GM18907 (cell line): ENCODE measurements around the gene GPR158.

ENCODE experiments used
- ATAC-seq: cut with Tn5 transposase; IDR thresholded peaks from one replicate; pipeline ENCODE4 v1.9.1; 2021; ENCODE audit warnings: mild to moderate bottlenecking, moderate library complexity; ENCODE audit not compliant: unreplicated experiment

The GPR158 gene

DNA sequence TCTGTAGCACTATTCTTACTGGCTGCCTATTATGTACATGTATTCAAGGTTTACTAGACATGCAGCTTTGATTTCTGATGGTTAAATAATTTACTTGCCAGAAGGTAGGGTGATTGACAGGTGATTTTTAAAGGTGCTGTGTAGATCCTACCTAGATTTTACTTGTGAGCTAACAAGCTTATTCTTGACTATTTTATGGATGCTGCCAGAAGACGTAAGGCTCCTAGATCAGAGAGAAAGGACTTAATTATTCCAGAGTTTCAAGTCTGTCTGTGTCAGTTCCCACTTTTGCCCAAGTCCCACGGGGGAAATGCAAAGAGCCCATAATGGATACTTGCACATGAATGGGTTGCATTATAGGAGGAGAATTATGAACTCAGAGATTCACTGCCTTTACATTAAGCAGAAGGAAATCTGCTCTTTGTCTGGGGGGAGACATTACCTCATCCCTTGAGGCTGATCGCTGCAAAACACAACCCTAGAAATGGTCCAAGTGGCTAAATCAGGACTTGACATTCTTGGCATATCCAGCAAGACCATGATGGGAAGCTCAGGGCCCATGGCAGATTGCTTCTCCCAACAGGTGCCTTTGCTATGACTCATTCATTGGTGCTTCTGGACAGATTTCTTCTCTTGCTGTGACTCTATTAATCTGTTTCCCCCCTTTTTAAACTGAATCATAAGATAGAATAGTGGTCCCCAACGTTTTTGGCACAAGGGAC, 32.1 kb downstream of the GPR158 start:
- ATAC-seq = no peak

DNA sequence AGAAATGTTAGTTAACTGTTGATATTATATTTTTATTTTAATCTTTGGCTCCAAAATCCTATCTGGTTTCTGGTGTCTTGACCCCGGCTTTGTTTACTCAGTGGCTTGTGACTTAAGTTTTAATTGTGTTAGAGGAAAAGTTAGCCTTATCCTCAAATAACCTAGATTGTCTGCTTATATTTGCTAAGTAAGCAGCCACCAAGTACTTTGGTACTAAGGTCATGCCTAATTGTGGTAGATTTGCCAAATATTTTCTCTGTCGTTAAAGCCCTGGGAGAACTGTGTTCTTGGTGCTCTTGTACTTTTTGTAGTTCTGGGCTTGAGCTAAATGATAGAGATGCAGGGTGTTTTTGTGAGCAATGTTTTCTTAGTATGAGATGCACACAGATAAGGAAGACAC, 34.8 kb downstream of the GPR158 start:
- no peak for ATAC-seq

DNA sequence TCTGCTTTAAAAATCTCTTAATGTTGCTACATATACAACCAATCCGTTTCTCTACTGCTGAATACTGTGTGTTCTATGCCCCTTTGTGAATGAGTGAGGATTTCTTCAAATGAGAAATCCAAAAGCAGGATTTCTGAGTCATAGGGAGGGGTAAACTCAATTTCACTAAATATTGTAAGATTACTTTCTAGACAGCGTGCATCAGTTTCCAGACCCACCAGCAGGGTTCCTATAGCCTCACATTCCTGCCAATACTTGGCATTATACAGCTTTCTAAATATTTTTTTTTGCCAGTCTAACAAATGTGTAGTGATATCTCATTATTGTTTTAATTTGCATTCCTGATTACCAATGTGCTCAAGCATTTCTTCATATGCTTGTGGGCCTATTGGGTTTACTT, 35.5 kb downstream of the GPR158 start:
- ATAC-seq = no peak

GRCh38 chr10:25220156-25220555, 45.4 kb downstream of the GPR158 start:
- no peak for ATAC-seq

DNA sequence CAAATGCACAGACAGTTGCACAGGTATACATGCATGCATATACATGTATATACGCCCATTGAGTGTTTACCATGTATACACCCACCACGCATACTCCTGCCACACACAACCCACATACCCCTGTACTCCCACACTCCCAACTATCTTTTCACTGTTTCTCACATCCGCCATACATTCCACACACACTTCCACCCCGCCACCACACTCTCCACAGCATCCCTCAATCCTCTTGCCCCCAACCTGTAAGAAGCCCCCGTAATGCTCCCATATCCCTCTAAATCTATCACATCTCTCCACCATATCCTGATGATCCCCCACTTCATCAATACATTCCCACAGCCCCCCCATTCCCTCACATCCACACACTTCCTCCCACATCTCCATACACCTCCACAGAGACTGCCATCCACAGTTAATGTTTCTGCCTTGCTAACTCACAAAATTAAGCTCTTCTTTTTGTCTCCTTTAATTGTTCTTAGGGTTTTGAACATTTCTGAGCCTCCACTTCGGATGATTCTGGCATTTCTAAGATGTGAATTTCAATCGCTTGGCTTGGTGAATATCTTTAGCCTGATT, 47.4 kb downstream of the GPR158 start:
- no peak for ATAC-seq

- no peak for ATAC-seq
Measured at GRCh38 chr10:25226775-25227682, 52.2 kb downstream of the GPR158 start.

DNA sequence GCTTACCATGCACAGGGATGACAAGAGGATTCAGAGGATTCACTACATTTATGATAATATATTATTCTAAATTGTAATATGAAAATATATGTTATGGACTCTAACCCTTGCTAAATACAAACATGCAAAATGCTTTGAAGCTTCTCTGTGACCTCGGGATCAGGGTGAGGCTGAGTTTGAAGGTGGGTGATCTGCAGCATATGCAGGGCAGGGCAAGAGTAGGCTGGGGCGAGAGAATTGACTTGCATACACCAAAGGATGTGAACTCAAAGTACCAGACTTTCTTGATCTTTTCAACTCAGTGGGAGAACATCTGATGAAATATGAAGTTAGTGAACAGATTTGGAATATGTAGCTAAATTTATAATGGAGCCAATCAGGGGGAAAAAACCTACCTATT, 57.0 kb downstream of the GPR158 start:
- no peak for ATAC-seq

DNA sequence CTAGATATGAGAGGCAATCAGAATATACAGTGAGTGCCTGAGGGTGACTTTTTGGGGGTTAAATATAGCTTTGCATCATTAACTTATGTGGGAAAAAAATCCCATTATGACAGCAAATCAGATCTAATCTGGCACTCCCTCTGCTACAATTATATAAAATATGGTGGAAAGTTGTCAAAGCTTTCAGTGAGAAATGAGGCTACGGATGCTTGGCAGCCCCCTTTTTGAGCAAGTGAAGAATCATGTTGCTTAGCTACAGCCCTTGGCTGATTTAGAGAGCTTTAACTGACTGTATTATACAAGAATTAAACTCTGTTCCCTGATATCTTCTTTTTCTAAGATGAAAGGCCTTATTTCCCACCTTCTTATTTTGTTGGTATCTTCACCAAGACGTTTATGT, 57.4 kb downstream of the GPR158 start:
- no peak for ATAC-seq

- ATAC-seq = no peak
Measured at GRCh38 chr10:25245165-25245564, 70.4 kb downstream of the GPR158 start.

- ATAC-seq = no peak
Measured at GRCh38 chr10:25257646-25258045, 82.8 kb downstream of the GPR158 start.

DNA sequence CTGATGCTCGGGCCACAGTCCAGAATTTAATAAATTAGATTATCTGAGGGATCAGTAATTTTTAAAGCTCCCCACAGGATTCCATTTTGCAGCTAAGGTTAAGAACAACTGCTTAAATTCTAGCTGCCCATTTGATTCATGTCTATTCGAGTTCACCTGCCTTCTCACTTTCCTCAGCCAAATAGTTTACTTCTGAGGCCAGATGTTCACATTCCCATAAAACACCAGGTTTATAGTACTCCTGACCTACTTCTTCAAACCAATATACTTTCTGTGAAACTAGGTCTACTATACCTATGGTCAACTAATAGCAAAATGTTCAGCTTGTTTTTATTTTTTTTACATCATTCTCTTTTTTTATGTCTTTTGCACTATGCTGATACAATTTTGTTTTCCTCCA, 86.3 kb downstream of the GPR158 start:
- ATAC-seq = no peak

- no peak for ATAC-seq
Measured at GRCh38 chr10:25261558-25261957, 86.8 kb downstream of the GPR158 start.

DNA sequence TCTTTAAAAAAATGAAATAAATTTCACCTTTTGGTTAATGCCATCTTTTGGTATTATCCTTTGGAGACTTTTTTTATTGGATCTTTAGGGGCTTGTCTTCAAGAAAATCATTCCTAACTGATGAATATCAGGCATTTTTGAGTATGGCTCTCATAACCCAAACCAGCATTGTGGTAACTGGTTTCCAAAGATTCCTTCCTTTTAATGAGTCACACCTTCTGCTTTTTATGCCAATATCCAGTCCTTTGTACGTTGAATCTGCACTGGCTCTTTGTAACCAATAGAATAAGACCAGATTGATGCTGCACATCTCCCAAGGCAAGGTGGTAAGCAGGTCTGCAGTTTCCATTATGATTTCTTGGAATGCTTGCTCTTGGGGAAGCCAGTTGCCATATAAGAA, 89.1 kb downstream of the GPR158 start:
- no peak for ATAC-seq

DNA sequence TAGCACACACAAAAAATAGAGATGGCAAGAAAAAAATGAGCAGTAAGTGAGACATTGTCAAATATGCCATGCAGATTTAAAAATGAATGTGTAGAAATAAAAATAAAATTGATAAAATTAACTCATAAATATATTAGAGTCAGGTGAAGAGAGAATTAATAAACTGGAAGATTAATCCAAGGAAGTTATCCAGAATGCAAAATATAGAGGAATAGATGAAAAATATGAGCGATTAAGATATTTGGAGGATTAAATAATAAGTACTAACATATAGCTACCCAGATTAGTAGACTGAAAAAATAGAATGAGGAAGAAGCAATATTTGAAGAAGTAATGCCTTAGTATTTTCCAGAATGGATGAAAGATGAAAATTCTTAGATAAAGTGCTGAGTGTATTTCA, 103.4 kb downstream of the GPR158 start:
- ATAC-seq = no peak

DNA sequence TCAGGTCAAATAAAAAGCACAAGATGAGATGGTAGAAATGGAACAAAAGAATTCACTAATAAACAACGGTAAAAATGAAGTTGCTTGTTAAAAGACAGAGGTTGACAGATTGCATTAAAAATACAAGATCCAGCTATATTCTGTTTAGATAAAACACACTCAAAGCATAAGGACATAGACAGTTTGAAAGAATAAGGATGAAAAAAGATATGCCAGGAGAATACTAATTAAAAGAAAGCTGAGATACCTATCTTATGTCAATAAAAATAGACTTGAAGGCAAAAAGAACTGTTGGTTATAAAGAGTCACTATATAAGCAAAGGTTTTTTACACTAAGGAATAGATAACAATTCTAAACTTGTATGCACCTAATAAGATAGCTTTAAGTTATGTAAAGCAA, 105.3 kb downstream of the GPR158 start:
- ATAC-seq = no peak

GRCh38 chr10:25280573-25280972, 105.8 kb downstream of the GPR158 start:
- ATAC-seq = no peak

DNA sequence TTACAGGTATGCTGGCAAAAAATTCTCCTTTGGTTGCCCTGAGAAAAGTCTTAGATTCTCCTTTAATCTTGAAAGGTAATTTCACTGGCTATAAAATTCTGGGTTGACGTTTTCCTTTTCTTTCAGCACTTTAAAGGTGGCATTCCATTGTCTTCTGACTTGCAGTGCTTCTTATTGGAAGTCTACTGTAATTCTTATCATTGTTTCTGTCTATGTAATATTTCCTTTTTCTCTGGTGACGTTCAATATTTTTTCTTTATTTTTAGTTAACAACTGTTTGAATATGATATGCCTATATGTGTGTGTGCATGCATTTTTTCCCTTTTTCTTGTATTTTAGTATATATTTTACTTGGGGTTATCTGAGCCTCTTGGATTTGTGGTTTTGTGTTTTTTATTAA, 111.0 kb downstream of the GPR158 start:
- no peak for ATAC-seq

DNA sequence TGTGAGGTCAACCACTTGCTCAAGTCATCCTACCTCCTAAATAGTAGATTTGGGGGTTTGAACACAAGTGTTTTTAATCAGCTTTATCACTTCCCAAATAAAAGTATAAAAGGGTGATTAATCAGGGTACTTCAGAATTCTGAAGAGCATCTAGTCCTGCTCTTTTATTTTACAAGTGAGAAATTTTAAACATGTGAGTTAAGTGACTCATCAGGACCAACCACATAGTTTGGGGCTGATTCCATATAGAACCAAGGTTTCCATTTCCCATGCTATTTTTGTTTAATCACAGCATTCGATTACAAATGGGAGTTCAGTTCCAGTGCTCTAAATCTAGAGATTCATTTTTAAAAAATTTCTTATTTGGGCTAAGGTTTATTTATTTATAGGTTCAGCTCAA, 113.4 kb downstream of the GPR158 start:
- ATAC-seq = no peak

DNA sequence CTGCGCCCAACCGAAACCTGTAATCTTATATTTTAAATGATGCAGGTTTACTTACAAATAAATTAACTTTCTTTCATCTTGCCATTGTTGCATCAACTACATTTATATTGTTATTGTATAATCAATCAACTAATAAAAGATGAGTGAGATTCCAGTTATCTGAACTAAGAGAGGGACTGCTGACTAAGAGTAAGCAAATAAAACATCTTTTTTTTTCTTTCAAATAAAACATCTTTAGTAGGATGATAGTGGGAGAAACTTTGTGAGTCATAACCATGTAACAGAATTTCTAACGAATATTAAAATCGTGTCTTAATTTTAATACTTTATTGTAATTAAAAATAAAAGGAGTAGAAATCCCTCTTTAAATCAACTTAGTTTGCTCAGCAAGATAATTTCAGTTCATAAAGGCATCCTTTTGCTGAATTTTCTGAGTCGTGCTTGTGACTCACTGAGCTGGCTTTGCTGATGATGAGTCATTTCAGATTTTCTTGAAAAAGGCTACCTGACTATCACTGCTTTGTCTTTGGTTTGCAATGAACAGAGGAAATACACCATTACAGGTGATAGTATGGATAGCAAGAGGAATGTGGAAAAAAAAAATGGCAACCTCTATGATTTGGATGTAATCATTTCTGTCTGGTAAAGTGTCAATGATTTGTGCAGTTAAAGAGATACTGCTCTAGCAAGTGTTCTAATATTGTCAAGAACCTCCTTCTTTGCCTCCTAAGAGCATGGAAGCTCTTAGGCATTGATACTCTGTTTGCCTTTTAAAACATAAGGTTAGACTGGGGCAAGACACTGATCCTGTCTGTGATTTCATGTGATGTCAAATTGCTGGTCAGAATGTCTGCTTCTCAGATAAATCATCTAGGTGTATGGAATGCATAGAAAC, 119.5 kb downstream of the GPR158 start:
- ATAC-seq = no peak

- no peak for ATAC-seq
Measured at GRCh38 chr10:25296324-25296723, 121.5 kb downstream of the GPR158 start.

DNA sequence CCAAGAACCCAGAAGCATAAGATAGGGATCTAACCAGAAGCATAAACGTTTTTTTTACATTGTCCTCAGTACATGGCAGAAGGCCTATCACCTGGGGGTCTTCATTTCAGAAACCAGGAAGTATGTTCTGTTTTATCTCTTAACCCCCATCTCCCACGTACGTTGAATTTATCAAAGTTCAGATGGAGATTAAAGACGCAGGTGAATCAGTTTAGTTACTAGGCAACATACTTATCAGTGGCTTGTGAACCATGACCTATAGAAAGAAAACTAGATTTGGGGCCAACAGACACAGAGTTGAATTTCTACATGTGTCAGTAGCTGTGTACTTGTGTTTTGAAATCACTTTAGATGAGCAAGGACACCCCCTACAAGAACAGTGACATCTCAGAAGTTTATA, 122.7 kb downstream of the GPR158 start:
- no peak for ATAC-seq
